Measurements from ENCODE around the gene TCF3.
A peak's percentile ranks its signal among the peaks of the same experiment; 100 is the strongest.
"Not testable (repeated sequence)": the region's sequence is repeated elsewhere in the genome, so short reads cannot be mapped to it uniquely, and the experiment has no call there.

TCF3 gene

DNA sequence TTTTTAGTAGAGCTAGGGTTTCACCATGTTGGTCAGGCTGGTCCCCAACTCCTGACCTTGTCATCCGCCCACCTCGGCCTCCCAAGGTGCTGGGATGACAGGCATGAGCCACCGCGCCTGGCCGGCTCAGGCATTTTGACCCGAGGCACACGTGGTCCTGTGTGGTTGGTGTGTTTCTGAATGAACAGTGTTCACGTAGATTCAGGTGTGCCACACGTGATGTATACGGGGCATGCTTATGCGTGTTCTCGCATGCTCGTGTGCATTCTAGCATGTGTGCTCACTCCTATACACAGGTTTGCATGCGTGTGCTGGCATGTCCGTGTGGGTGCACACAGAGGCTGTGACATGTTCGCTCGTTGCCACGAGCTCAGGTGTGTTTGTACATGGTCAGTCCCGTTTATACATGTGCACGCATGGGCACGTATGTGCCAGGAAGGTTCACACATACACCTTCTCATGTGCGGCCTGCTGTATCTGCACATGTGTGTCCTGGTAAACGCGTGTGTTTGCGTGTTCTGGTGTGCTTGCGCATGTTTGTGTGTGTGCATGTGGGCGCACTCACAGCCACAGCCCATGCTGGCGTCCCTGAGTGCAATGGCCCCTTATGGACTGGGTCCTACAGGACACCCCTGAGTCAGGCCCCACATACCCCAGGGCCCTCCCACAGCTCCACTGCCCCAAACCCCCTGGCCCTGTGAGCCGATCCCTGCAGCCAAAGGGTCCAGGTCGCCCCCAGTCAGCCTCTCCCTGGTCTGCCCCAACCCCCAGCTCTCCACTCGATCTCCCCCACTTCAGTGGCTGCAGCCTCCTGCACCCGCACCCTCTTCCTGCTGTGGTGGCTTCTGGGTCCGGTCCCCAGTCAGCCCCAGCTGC, 20.6 kb upstream of the TCF3 start:
- DNase-seq (ENCODE audit: low spot score): no peak

DNA sequence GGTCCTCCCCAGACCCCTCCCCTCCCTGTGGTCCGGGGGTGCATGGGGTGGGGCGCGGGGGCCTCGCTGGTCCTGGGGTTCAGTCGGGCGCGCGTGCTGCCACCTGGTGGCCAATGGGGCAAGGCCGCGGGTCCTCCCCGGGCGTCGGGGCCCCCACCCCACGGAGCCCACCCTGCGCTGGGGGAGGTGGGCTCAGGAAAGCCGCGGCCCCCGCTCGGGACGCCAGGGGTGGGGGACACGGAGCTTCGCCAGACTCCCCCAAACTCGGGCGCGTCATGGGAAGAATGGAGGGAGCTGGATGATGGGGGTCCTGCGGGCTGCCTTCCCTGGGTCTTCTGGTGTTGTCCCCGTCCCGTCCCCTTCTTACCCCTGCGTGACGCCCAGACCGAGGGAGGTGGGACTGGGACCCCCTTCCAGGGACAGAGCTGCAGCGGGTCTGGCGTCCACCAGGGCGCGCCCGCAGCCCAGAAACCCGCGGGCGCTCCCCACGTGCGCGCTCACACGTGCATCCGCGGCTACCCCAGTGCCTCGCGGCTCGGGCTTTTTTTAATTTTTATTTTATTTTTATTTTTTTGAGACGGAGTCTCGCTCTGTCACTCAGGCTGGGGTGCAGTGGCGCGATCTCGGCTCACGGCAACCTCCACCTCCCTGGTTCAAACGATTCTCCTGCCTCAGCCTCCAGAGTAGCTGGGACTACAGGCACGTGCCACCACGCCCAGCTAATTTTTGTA, 19.8 kb upstream of the TCF3 start:
- DNase-seq (ENCODE audit: low spot score): no peak

DNA sequence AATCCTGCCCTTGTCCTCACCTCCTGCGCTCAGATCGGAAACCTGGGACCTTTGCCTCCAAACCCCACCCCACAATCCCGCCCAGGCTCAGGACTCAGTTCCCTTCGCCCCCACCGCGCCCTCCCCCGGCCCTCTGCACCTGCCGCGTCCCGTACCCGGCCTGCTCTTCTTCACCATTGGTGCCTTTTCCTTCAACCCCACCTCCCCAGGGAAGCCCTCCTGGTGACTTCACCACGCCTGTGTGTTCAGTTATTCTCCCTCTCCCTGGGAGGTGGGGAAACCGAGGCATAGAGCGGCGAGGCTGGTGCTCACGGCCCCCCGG, 19.3 kb upstream of the TCF3 start:
- DNase-seq (ENCODE audit: low spot score): no peak

DNA sequence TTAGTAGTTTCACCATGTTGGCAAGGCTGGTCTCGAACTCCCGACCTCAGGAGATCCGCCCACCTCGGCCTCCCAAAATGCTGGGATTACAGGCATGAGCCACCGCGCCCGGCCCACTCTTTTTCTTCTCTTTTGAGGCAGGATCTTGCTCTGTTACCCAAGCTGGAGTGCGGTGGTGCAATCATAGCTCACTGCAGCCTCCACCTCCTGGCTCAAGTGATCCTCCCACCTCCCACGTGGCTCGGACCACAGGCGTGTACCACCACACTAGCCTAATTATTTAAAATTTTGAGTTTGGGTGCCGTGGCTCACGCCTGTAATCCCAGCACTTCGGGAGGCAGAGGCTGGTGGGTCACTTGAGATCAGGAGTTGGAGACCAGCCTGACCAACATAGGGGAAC, 18.3 kb upstream of the TCF3 start:
- not testable (repeated sequence) for DNase-seq (ENCODE audit: low spot score)

DNA sequence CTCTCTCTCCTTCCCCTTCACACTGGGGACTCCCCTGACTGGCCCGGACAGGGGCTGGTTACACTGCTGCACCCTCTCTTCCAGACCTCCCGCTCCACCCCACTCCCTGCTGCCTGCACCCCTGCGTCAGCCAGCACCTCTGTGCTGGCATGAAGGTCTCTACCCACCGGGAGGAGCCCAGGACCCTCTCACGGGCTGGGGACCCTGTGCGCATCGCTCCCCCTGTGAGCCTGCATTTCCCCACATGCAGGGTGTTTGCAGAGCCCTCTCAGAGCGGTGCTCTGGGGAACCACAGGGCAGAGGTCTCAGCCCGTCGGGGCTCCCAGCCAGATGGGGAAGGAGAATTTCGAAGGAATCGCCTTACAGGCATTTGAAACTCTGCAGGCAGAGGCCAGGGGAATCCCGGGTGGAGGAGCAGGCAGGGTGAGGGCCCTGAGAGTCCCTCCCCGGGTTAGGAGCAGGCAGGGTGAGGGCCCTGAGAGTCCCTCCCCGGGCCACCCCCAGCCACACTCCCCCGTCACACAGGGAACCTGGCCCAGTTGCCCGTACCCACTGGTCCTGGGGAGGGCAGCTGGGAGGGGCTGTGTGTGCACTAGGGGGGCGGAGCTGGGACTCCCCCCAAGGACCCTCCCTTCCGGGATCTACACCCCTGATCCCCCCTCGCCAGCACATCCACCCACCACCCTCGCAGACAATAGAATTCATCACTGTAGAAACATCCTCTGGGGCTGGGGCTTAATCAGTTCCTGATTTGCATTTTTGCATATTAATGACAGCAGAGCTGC, 16.3 kb upstream of the TCF3 start:
- DNase-seq (ENCODE audit: low spot score): peak; percentile 36

DNA sequence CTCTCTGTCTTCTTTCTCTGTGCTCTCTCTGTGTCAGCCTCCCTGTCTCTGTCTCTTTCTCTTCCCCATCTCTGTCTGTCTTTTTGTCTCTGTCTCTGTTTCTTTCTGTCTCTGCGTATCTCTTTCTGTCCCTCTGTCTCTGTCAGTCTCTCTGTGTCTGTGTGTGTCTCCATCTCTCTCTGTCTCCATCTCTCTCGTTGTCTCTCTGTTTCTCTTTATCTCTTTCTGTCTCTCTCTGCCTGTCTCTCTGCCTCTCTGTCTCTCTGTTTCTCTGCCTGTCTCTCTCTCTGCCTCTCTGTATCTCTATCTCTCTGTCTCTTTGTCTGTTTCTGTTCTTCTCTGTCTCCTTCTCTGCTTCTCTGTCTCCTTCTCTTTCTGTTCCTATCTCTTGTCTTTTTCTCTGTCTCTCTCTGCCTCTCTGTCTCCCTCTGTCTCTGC, 15.7 kb upstream of the TCF3 start:
- DNase-seq (ENCODE audit: low spot score): no peak

- no peak for DNase-seq (ENCODE audit: low spot score)
Measured at GRCh38 chr19:1665565-1666047, 13.2 kb upstream of the TCF3 start.

GRCh38 chr19:1663852-1664251, 11.4 kb upstream of the TCF3 start:
- DNase-seq (ENCODE audit: low spot score): no peak

DNA sequence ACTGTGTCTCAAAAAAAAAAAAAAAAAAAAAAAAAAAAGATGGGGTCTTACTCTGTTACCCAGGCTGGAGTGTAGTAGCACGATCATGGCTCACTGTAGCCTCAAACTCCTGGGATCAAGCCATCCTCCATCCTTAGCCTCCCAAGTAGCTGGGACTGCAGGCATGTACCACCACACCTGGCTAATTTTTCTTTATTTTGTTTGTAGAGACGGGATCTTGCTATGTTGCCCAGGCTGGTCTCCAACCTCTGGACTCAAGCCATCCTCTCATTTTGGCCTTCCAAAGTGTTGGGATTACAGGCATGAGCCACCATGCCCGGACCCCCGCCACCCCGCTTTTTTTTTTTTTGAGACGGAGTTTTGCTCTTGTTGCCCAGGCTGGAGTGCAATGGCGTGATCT, 10.8 kb upstream of the TCF3 start:
- DNase-seq (ENCODE audit: low spot score): not testable (repeated sequence)

- no peak for DNase-seq (ENCODE audit: low spot score)
Measured at GRCh38 chr19:1661995-1662394, 9.6 kb upstream of the TCF3 start.

DNA sequence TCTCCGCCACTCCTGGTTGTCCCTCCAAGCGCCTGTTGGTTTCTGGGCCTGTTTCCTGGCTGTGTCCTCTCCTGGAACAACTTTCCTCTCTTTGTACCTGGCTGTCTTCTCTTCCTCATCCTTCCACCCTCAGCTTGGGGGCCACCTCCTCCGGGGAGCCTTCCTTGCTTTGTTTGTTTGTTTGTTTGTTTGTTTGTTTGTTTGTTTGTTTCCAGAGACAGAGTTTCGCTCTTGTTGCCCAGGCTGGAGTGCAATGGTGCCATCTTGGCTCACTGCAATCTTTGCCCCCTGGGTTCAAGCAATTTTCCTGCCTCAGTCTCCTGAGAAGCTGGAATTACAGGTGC, 6.6 kb upstream of the TCF3 start:
- DNase-seq (ENCODE audit: low spot score): no peak

GRCh38 chr19:1658150-1659083, 6.0 kb upstream of the TCF3 start:
- DNase-seq (ENCODE audit: low spot score): no peak

- DNase-seq (ENCODE audit: low spot score): no peak
Measured at GRCh38 chr19:1657746-1658145, 5.3 kb upstream of the TCF3 start.

GRCh38 chr19:1656988-1657536, 4.6 kb upstream of the TCF3 start:
- DNase-seq (ENCODE audit: low spot score): no peak

DNA sequence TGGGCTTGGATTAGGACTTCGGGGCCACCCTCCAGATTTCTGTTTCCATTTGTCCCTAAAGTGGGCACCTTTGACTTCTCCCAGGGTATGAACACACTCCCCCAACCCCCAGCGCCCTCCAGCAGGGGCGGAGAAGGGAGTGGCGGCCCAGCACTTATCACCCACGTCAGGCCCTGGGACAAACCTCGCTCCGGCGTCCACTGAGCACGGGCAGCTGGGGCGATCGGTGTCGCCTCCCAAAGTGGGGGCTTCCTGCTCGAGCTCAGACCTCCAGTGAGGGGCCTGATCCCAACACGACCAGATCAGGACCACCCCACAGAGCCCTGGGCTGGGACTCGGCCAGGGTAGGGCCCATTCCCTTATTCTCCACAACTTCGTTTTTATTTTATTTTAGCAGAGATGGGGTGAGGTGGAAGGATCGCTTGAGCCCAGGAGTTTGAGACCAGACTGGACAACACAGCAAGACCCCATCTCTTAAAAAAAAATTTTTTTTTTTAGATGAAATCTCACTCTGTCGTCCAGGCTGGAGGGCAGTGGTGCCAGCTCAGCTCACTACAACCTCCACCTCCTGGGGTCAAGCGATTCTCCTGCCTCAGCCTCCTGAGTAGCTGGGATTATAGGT, 3.7 kb upstream of the TCF3 start:
- DNase-seq (ENCODE audit: low spot score): no peak

DNA sequence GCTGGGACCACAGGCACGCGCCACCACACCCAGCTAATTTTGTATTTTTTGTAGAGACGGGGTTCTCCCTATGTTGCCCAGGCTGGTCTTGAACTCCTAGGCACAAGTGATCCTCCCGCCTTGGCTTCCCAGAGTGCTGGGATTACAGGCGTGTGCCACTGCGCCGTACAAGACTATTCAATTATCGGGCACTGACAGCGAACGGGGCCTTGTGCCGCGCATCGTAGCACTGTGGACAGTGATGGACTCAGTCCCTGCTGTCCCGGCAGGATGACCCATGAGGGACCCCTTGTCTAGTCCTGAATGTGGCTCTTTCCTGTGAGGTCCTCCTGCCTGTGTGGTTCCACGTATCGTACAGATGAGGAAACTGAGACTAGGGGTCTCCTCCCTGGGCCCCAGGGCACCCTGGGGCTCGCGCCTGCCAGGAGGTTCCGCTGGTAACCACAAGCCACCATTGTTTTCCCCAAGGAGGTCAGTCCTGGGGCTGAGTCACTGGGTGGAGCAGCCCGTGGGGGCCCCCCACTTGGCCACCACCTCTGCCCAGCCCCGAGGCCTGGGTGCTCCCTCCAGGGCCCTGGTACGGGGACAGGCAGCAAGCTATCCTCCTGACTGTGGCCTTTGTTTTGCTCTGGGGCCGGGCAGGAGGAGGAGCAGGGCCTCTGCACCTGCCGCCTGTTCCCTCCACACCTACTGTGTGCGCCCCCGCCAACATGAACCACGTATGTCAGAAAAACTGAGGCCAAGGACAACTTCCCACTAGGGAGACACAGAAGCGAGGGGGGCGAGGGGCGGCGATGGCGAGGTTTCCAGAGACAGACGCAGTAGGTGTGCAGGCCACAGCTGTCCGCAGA, 2.9 kb upstream of the TCF3 start:
- no peak for DNase-seq (ENCODE audit: low spot score)

DNA sequence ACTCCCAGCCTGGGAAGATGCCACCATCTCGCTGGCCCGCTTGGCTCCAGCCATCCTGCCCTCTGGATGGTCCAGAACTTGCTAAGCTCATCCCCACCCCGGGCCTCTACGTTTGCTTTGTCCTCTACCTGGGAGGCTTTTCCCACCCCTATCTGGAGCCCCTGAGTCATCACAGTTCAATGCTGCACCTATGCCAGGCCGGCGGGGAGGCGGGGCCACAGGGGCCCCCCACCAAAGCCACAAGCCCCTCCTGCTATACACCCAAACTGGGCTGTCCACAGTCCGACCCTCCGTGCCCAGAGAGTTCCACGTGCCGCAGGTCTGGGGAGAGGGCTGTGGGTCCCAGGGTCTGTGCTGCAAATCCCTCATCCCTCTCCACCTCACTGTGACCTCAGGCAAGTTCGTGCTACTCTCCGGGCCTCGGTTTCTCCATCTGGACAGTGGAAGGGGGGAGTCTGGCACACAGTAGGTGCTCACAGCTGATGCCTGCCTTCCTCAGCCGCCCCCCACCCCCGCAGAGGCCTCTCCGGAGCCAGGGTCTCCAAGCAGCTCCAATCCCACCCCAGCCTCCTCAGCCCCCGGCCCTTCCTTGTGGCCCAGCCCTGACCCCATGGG, 1.9 kb upstream of the TCF3 start:
- DNase-seq (ENCODE audit: low spot score): no peak

DNA sequence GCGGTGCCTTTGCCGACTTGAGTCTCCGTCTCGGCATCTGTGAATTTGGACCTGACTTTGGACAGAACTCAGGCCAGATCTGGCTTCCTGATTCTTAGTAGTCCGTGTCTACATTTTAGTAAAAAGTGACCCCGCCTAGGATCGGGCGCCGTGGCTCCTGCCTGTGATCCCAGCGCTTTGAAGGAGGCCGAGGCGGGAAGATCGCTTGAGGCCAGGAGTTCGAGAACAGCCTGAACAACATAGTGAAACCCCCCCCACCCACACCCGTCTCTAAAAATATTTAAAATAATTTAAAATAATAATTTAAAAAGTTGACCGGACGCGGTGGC, 849 bp upstream of the TCF3 start:
- no peak for DNase-seq (ENCODE audit: low spot score)

- no peak for DNase-seq (ENCODE audit: low spot score)
Measured at GRCh38 chr19:1651568-1652291, 685 bp downstream of the TCF3 start.
